Liver (tissue), 3 donors: Measurements from ENCODE around the gene MYO9B.

Experiments
- EGR1 ChIP-seq, 2 donors: IDR thresholded peaks; 2 replicates each; pipeline ENCODE4 v1.6.1; 2016 to 2018; ENCODE audit warnings: antibody characterized with exemption in 2 of 2, low read depth in 2 of 2
- GABPA ChIP-seq, 2 donors: IDR thresholded peaks in 1 of 2; conservative IDR thresholded peaks in 1 of 2; 2 replicates each; pipeline ENCODE4 v1.6.1; 2016; ENCODE audit warnings: antibody characterized with exemption in 2 of 2, mild to moderate bottlenecking in 1 of 2, moderate library complexity in 1 of 2
- JUND ChIP-seq, 2 donors: IDR thresholded peaks; 2 replicates each; pipeline ENCODE4 v1.6.1; 2016; ENCODE audit warnings: antibody characterized with exemption in 2 of 2
- RAD21 ChIP-seq, 2 donors: IDR thresholded peaks; 2 replicates each; pipeline ENCODE4 v1.6.1; 2016; ENCODE audit warnings: antibody characterized with exemption in 2 of 2, mild to moderate bottlenecking in 2 of 2
- SP1 ChIP-seq: IDR thresholded peaks from 2 replicates; pipeline ENCODE4 v1.6.1; 2018; ENCODE audit warnings: antibody characterized with exemption, mild to moderate bottlenecking
- TAF1 ChIP-seq: conservative IDR thresholded peaks from 2 replicates; pipeline ENCODE4 v1.6.1; 2016; ENCODE audit warnings: antibody characterized with exemption, mild to moderate bottlenecking
- TF ChIP-seq, protein P1 (sequence below): fragments of 150-350 bp; IDR thresholded peaks from 2 replicates; pipeline ENCODE4 v1.5.1; 2017; ENCODE audit warnings: improper control_type of control experiment, low read depth, low read length; ENCODE audit not compliant: missing input control
- TF ChIP-seq, protein P2 (sequence below): IDR thresholded peaks from 2 replicates; pipeline ENCODE4 v1.6.1; 2016; ENCODE audit warnings: antibody characterized with exemption
- donor health status: healthy.
- donor health status: healthy.

DNA sequence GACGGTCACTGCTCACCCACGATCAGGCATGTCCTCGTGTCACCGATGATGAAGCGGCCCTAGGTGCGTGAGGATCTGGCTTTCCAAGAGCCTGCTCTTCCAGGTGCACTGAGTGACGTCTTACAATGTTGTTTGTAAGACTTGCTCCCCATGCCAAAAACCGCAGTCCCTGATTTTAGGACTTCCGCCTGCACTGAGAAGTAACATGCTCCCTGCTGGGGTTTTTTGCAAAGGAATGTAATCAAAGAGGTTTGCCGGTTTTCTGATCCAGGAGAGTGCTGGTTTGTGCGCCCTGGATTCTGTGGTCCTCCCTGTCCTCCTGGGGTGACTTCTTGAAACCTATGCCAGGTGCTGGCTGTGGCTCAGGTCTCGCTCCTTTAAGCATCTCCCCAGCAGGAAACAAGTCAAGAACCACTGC is 38.8 kb downstream of the MYO9B start:
- TF ChIP-seq, protein P1, sequence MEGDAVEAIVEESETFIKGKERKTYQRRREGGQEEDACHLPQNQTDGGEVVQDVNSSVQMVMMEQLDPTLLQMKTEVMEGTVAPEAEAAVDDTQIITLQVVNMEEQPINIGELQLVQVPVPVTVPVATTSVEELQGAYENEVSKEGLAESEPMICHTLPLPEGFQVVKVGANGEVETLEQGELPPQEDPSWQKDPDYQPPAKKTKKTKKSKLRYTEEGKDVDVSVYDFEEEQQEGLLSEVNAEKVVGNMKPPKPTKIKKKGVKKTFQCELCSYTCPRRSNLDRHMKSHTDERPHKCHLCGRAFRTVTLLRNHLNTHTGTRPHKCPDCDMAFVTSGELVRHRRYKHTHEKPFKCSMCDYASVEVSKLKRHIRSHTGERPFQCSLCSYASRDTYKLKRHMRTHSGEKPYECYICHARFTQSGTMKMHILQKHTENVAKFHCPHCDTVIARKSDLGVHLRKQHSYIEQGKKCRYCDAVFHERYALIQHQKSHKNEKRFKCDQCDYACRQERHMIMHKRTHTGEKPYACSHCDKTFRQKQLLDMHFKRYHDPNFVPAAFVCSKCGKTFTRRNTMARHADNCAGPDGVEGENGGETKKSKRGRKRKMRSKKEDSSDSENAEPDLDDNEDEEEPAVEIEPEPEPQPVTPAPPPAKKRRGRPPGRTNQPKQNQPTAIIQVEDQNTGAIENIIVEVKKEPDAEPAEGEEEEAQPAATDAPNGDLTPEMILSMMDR, result no peak
- TF ChIP-seq EGR1 (IDR thresholded peaks at IDR 0.05; ENCODE audit: low read depth in 2 of 2), result no peak
- TF ChIP-seq, protein P2, sequence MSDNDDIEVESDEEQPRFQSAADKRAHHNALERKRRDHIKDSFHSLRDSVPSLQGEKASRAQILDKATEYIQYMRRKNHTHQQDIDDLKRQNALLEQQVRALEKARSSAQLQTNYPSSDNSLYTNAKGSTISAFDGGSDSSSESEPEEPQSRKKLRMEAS, result no peak
- no peak for TF ChIP-seq TAF1
- TF ChIP-seq GABPA (IDR thresholded peaks at IDR 0.05 in 1 of 2, conservative IDR thresholded peaks at IDR 0.05 in 1 of 2), result no peak
- TF ChIP-seq JUND (IDR thresholded peaks at IDR 0.05), result no peak
- no peak for TF ChIP-seq SP1
- TF ChIP-seq RAD21 (IDR thresholded peaks at IDR 0.05), result no peak
